Measurements from ENCODE around the gene C7. TPM values are rescaled to one million over a fixed set of nuclear protein-coding genes. Genes with fewer than 3 reads are reported as not detected.
"Not testable (repeated sequence)": the region's sequence is repeated elsewhere in the genome, so short reads cannot be mapped to it uniquely, and the experiment has no call there.

C7 gene
- total RNA-seq, 1 donor from 2014 or later, result not detected

DNA sequence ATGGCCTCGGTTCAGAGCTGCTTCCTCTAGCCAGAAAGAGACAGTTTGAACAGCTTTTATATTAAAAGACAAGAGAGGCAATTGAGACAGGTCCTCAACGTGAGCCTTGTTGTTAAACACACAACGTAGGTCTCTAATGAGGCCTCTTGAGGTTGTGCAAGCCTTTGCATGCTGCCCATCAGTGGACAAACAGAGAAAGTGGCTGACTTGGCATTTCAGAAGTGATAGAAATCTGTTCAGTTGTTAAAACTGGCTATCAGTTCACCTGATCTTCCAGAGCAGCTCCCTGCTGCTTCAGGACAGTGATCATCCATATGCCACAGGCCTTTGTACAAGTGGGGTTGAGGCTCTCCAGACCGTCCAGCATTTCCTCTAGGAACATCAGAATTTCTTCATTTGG is 103.0 kb downstream of the C7 start:
- no peak overlapping the region for H3K27ac Mint-ChIP-seq (ENCODE audit: unreplicated experiment)
- H3K36me3 Mint-ChIP-seq (ENCODE audit: unreplicated experiment), result no peaks in the 10 kb centered on the region
- TF ChIP-seq, protein P1, sequence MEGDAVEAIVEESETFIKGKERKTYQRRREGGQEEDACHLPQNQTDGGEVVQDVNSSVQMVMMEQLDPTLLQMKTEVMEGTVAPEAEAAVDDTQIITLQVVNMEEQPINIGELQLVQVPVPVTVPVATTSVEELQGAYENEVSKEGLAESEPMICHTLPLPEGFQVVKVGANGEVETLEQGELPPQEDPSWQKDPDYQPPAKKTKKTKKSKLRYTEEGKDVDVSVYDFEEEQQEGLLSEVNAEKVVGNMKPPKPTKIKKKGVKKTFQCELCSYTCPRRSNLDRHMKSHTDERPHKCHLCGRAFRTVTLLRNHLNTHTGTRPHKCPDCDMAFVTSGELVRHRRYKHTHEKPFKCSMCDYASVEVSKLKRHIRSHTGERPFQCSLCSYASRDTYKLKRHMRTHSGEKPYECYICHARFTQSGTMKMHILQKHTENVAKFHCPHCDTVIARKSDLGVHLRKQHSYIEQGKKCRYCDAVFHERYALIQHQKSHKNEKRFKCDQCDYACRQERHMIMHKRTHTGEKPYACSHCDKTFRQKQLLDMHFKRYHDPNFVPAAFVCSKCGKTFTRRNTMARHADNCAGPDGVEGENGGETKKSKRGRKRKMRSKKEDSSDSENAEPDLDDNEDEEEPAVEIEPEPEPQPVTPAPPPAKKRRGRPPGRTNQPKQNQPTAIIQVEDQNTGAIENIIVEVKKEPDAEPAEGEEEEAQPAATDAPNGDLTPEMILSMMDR (IDR thresholded peaks at IDR 0.05; ENCODE audit: partially characterized antibody, unreplicated experiment), result no peak
- H3K4me3 Mint-ChIP-seq (ENCODE audit: unreplicated experiment), result no peak overlapping the region
- no peaks in the 10 kb centered on the region for H3K9me3 Mint-ChIP-seq (ENCODE audit: unreplicated experiment)
- no peak for DNase-seq
- H3K4me1 Mint-ChIP-seq (ENCODE audit: low read depth, unreplicated experiment), result peaks cover 6% of the 10 kb centered on the region
- peaks cover 2% of the 10 kb centered on the region for H3K27me3 Mint-ChIP-seq (ENCODE audit: unreplicated experiment)

DNA sequence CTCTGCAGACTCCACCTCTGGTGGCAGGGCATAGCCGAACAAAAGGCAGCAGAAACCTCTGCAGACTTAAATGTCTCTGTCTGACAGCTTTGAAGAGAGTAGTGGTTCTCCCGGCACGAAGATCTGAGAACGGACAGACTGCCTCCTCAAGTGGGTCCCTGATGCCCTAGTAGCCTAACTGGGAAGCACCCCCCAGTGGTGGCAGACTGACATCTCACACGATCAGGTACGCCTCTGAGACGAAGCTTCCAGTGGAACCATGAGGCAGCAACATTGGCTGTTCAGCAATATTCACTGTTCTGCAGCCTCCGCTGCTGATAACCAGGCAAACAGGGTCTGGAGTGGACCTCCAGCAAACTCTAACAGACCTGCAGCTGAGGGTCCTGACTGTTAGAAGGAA is 113.3 kb downstream of the C7 start:
- not testable (repeated sequence) for H3K27me3 Mint-ChIP-seq (ENCODE audit: unreplicated experiment); H3K27ac Mint-ChIP-seq (ENCODE audit: unreplicated experiment); H3K9me3 Mint-ChIP-seq (ENCODE audit: unreplicated experiment); H3K36me3 Mint-ChIP-seq (ENCODE audit: unreplicated experiment); H3K4me1 Mint-ChIP-seq (ENCODE audit: low read depth, unreplicated experiment); DNase-seq; H3K4me3 Mint-ChIP-seq (ENCODE audit: unreplicated experiment)

Other genes starting within 250 kb of the C7 start
- not detected for gene PTGER4, start 229.6 kb upstream of the C7 start, total RNA-seq (ENCODE audit: unreplicated experiment)
- gene TTC33, start 153.5 kb upstream of the C7 start, total RNA-seq (ENCODE audit: unreplicated experiment), result 11.7 TPM
- 49.0 TPM for gene PRKAA1, start 111.1 kb upstream of the C7 start, total RNA-seq (ENCODE audit: unreplicated experiment)
- 840 TPM for gene RPL37, start 74.3 kb upstream of the C7 start, total RNA-seq (ENCODE audit: unreplicated experiment)
- gene CARD6, start 68.1 kb upstream of the C7 start, total RNA-seq (ENCODE audit: unreplicated experiment), result not detected
- not detected for gene MROH2B, start 161.8 kb downstream of the C7 start, total RNA-seq (ENCODE audit: unreplicated experiment)